Bronchial epithelial cell (primary cell): ENCODE data around the gene STK32B. TPM values are rescaled to one million over a fixed set of nuclear protein-coding genes. Genes with fewer than 3 reads are reported as not detected.
"Not testable (repeated sequence)": the region's sequence is repeated elsewhere in the genome, so short reads cannot be mapped to it uniquely, and the experiment has no call there.

Experiments used
- DNase-seq: peaks from one replicate; pipeline ENCODE4 v3.0.0-alpha.2; 2010; ENCODE audit warnings: low read depth
- FAIRE-seq: peaks from 2 replicates; lab custom pipeline; 2011; peaks lifted over from hg19 to GRCh38; lab: Jason Lieb, UNC
- H3K27me3 ChIP-seq: 2 replicates; pipeline ENCODE4 v1.5.1; 2011; ENCODE audit warnings: low read length; ENCODE audit not compliant: control insufficient read depth, insufficient read depth
- H3K36me3 ChIP-seq: 2 replicates; pipeline ENCODE4 v1.5.1; 2011; ENCODE audit warnings: low read length; ENCODE audit not compliant: control insufficient read depth, insufficient read depth
- H3K4me3 ChIP-seq: 2 replicates; pipeline ENCODE4 v1.5.1; 2011; ENCODE audit warnings: mild to moderate bottlenecking, low read depth, low read length, control low read depth
- total RNA-seq: library from RNA; depleted of rRNA; stranded (reverse); fragments of >200 nt; gene quantifications from 2 replicates; pipeline ENCODE4 v1.2.1, GENCODE V29; 2014
- TF ChIP-seq, protein P1 (sequence below): IDR thresholded peaks from 2 replicates; pipeline ENCODE4 v1.5.1; 2011; ENCODE audit warnings: mild to moderate bottlenecking, moderate library complexity, low read length, control low read depth, inconsistent platforms; ENCODE audit not compliant: insufficient read depth, severe bottlenecking

STK32B gene
- total RNA-seq, 1 donor from 2014 or later = under 0.01 TPM

DNA sequence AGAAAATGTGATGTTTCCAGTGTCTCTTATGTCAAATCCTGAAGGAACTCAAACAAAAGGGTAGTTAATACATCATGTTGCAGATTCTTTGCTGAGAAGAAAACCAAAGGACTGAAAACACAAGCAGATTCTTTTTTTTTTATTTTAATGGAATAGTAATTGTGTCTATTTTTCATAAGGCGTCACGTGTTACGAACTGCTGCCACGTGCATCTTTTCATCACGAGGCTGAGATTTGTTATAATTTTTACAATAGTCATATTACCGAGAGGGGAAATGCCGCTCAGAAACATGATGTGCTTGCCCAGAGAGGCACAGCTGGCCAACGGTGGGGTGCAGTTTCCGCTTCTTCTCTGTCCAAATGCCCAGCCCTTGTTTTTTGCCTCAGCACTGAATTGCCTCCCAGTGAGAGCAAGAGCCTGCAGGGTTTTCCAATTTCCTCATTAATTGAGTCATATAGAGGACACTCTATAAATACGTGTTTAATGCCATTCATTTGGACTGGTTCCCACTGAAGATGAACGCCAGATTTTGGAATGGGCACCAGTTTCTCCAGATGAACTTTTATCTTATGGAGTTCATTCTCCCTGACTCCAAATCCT lies 225.3 kb downstream of the STK32B start:
- Histone ChIP-seq H3K27me3 (no peaks in the 10 kb centered on the region), H3K36me3 (no peaks in the 10 kb centered on the region), H3K4me3 (no peak overlapping the region)
- no peak for DNase-seq
- TF ChIP-seq, protein P1, sequence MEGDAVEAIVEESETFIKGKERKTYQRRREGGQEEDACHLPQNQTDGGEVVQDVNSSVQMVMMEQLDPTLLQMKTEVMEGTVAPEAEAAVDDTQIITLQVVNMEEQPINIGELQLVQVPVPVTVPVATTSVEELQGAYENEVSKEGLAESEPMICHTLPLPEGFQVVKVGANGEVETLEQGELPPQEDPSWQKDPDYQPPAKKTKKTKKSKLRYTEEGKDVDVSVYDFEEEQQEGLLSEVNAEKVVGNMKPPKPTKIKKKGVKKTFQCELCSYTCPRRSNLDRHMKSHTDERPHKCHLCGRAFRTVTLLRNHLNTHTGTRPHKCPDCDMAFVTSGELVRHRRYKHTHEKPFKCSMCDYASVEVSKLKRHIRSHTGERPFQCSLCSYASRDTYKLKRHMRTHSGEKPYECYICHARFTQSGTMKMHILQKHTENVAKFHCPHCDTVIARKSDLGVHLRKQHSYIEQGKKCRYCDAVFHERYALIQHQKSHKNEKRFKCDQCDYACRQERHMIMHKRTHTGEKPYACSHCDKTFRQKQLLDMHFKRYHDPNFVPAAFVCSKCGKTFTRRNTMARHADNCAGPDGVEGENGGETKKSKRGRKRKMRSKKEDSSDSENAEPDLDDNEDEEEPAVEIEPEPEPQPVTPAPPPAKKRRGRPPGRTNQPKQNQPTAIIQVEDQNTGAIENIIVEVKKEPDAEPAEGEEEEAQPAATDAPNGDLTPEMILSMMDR = no peak
- FAIRE-seq = no peak

GRCh38 chr4:5277079-5277478 lies 225.8 kb downstream of the STK32B start:
- Histone ChIP-seq H3K36me3 (no peaks in the 10 kb centered on the region), H3K27me3 (no peaks in the 10 kb centered on the region), H3K4me3 (no peak overlapping the region)
- no peak for FAIRE-seq
- DNase-seq = no peak
- TF ChIP-seq, protein P1 = no peak

DNA sequence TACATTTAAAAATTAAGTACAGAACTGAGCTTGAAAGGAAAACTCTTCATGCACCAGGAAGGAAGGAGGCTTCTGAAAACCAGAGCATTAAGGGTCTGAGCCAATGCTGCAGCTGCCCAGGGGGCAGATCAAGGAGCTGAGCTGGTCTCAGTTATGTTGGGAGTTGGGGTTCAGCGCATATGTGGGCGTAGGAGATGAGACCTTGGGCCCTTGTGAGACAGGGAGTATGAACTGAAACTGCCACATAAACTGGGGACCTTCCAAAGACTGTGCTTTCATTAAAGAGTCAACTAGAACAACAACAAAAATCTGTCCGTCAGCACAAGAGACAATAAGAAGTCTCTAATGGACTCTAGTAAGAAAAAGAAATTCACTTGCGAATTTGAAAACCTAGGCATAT lies 226.9 kb downstream of the STK32B start:
- Histone ChIP-seq H3K4me3 (no peak overlapping the region), H3K27me3 (no peaks in the 10 kb centered on the region), H3K36me3 (no peaks in the 10 kb centered on the region)
- FAIRE-seq (no peak), DNase-seq (no peak)
- TF ChIP-seq, protein P1 = no peak

DNA sequence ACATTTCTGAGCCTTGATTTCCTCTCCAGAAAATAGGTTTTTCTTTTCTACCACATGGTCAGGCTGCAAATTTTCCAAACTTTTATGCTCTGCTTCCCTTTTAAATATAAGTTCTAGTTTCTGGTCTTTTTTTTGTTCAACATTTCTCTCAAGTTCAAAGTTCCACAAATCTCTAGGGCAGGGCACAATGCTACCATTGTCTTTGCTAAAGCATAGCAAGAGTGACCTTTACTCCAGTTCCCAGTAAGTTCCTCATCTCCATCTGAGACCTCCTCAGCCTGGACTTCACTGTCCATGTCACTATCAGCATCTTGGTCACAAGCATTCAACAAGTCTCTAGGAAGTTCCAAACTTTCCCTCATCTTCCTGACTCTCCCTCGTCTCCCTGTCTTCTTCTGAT lies 228.8 kb downstream of the STK32B start:
- not testable (repeated sequence) for H3K27me3 ChIP-seq, FAIRE-seq, DNase-seq, H3K36me3 ChIP-seq, H3K4me3 ChIP-seq

DNA sequence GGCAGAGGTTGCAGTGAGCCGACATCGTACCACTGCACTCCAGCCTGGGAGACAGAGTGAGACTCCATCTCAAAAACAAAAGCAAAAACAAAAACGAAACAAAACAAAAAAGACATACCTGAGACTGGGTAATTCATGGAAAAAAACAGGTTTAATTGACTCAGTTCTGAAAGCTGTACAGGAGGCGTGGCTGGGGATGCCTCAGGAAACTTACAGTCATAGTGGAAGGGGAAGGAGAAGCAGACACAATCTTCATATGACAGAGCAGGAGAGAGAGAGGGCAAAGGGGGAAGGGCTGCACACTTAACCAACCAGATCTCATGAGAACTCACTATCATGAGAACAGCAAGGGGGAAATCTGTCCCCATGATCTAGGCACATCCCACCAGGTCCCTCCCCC lies 229.5 kb downstream of the STK32B start:
- DNase-seq = no peak
- no peaks in the 10 kb centered on the region for H3K36me3 ChIP-seq
- FAIRE-seq = no peak
- no peaks in the 10 kb centered on the region for H3K27me3 ChIP-seq
- TF ChIP-seq, protein P1 = no peak
- H3K4me3 ChIP-seq = no peak overlapping the region

DNA sequence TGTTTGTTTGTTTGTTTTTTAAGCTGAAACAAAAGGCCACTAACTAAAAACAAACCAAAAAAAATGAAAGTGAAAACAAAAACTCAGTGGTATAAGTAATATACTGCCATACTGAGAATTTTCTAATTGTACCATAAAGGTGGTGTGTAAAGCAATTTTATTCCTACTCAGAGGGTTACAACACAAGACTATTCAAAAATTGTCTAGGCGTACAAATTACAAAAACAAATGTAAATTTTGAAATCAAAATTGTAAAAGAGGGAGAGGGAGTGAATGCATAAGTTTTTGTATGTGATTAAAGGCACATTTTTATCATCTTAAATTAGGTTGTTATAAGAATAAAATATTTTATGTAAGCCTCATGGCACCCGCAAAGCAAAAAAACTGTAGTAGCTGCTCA lies 232.6 kb downstream of the STK32B start:
- H3K27me3 ChIP-seq = no peaks in the 10 kb centered on the region
- no peak for DNase-seq
- no peak overlapping the region for H3K4me3 ChIP-seq
- H3K36me3 ChIP-seq = no peaks in the 10 kb centered on the region
- no peak for FAIRE-seq
- TF ChIP-seq, protein P1 = no peak
